GM19395 (cell line): Measurements from ENCODE around the gene FRS2.
A peak's percentile ranks its signal among the peaks of the same experiment; 100 is the strongest.

ENCODE experiments used
- ATAC-seq: cut with Tn5 transposase; IDR thresholded peaks from one replicate; pipeline ENCODE4 v1.9.1; 2021; ENCODE audit warnings: mild to moderate bottlenecking, moderate library complexity; ENCODE audit not compliant: unreplicated experiment

The FRS2 gene

GRCh38 chr12:69524331-69524630 is 54.1 kb downstream of the FRS2 start:
- ATAC-seq: no peak

DNA sequence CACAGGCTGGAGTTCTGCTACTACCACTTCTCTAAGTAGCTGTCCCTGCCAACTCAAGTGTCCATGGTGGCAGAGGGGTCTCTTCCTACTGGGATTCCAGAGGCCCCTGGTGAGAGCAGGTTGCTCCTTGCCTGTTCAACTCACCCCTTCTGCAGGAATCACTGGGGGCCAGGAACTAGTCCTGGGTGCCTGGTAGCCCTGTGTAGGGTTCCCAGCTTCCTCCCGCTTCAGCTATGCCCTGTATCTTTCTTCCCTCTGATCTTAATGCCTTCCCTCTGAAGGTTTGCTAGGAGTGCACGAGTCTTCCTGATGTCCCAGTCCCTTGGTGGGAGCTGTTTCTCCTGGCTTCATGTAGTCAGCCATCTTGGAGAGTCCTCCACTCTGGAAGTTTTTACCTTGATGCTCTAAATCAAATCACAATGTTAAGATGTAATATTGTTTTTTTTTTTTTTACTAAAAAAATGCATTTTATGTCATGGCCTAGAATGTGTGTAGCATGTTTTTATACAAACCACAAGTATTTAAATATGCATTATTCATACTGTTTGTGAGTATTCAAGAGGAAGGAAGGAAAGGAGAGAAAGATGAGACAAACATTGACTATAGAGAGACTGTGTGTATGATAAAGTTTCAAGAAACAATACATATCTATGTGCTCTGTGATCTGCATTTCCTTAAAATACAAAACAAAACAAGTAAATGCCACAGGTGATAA is 54.7 kb downstream of the FRS2 start:
- no peak for ATAC-seq

DNA sequence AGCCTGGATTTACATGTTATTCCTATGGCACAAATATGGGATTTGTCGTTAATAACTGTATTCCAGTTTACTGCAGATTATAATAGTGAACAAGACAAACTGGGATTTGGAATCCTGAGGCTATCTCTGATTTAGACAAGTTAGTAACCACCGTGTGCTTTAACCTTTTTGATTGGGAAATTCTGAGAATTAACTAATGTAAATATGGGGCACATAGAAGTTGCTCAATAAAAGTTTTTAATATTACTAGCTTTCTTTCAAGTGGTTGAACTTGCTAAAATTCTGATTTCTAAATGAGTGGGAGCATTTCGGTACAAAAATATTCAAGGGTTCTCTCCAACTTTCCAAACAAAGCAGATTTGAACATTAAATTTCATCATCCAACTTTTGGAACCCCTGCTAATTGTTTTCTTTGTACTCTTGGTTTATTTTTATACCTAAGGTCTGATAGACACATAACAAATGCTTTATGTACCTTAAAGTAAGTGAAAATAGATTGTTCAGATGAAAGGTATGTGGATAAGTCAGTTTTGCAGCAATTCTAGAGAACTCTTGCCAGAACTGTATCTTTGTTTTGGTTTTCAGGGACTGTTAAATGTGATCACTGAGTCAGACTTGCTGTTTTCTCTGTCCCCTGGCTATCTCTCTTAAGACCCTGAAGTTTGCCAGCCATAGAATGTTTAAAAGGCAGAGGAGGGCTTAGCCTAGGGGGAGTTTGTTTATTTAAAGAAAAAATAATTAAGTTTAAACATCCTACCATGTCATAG is 57.5 kb downstream of the FRS2 start:
- no peak for ATAC-seq

GRCh38 chr12:69529021-69529420 is 58.8 kb downstream of the FRS2 start:
- peak; percentile 62 for ATAC-seq

DNA sequence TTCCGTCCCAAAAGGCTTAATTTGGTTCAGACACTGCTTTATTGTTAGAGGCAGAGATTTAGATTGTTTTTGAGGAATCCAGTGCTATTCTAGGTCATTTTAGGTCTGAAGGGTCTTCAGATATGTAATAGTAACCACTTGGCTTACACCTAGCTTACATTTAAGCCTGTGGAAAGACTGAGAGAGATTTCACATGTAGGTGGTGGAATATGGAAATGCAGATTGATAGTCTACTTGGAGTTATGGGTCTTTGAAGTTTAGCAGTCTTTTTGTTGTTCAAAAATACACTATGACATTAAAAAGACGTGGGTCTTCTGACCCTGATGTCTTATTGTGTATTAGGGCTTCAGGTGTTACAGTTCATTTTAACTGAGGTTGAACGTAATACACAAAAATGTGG is 63.7 kb downstream of the FRS2 start:
- ATAC-seq: no peak

GRCh38 chr12:69534389-69534822 is 64.2 kb downstream of the FRS2 start:
- ATAC-seq: peak; percentile 75

- ATAC-seq: no peak
These were observed 70.8 kb downstream of the FRS2 start for GRCh38 chr12:69540987-69541386.

- ATAC-seq: no peak
These were observed 73.9 kb downstream of the FRS2 start for GRCh38 chr12:69544087-69544486.

- no peak for ATAC-seq
These were observed 74.9 kb downstream of the FRS2 start for GRCh38 chr12:69545081-69545480.

DNA sequence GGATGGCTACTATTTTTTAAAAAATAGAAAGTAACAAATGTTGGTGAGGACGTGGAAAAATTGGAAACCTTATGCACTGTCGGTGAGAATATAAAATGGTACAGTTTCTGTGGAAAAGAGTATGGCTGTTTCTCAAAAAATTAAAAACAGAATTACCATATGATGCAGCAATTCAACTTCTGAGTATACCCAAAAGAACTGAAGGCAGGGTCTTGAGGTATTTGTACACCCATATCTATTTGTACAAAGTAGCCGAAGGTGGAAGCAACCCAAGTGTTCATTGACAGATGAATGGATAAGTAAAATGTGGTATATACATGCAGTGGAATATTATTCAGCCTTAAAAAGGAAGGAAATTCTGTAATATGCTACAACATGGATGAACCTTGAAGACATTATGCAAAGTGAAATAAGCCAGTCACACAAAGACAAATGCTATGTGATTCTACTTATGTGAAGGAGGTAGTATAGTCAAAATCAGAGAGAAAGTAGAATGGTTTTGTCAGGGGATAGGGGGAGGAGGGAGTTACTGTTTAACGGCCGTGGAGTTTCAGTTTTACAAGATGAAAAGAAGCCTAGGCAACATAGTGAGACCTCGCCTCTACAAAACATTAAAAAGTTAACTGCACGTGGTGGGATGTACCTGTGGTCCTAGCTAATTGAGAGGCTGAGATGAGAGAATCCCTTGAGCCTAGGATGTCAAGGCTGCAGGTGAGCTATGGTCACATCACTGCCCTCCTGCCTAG is 76.7 kb downstream of the FRS2 start:
- peak; percentile 87 for ATAC-seq

GRCh38 chr12:69548687-69549086 is 78.5 kb downstream of the FRS2 start:
- no peak for ATAC-seq

DNA sequence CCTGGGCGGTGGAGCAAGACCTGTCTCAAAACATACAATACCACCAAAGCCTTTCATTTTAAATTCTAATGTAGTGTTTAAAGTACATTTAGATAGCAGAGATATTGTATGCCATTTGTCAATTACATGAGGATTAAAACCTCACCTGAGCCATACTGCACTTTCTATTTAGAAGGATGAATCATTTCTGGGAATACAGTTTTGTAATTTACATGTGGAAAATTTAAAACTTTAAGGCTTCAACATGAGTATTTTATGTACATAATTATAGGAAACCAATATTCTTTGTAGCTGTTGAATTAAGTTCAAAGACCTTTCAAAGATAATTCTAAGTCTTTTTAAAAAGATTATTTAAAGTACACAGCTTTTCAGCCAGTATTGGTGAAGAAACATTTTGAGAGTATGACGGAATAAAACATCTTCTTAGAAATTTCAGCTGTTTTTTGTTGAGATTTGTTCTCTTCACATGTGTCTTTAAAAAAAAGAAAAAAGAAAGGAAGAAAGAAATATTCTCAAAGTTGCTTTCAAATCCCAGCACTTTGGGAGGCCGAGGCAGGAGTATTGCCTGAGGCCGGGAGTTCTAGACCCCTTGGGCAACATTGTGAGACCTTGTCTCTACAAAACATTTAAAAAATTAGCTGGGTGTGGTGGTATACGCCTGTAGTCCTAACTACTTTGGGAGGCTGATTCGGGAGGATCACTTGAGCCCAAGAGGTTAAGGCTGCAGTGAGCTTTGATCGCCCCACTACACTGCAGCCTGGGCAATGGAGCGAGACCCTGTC is 80.6 kb downstream of the FRS2 start:
- ATAC-seq: no peak

DNA sequence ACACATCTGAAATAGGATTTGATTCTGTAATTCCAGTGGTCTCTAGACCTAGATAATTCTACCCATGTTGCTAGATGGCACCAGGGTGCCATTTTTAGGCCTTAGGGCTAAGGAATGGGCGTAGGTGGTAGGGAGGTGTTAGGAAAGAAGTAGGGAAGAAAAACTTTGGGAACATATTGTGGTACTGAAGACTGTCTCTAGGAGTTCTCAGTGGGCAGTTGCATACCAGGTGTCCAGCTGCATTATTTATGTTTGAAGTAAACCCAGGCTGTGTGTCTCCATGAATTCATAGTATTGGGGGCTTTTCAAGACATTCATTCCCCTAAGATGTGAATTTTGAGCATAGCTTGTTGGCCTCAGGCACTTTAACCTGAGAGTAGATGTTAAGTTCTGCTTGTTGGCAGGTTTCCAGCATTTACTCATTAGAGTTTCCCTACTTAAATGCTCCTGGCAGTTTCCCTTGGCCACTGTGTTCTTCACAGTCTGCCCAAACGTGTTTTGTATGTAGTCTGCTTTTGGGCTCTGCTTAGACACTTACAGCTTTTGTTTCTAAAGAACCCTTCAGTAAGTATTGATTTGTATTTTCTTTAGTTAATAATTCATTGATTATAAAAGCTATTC is 83.5 kb downstream of the FRS2 start:
- ATAC-seq: no peak

DNA sequence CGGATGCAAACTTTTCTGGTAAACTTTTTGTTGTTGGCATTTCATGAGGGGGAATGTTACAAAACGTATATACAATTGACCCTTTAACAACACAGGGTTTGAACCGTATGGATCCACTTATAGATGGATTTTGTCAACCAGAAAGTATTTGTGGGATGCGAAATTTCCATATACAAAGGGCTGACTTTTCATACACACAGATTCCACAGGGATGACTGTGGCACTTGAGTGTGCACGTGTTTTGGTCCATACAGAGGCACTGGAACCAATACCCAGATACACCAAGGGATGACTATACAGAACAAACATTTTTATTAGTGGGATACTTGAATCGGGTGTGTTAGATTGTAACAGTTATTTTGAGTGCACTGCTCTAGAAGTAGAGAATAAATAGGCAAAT is 85.3 kb downstream of the FRS2 start:
- ATAC-seq: no peak

DNA sequence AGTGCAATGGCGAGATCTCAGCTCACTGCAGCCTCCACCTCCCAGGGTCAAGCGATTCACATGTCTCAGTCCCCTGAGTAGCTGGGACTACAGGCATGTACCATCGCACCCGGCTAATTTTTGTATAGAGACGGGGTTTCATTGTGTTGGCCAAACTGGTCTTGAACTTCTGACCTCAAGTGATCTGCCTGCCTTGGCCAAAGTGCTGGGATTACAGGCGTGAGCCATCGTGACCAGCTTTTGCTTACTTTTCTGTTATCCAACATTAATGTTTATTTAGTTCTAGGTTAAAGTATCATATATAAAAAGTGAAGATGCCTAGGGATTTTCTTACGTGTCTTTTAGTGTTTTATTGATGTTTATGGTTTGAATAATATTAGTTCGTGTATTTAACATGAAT is 86.2 kb downstream of the FRS2 start:
- ATAC-seq: no peak

DNA sequence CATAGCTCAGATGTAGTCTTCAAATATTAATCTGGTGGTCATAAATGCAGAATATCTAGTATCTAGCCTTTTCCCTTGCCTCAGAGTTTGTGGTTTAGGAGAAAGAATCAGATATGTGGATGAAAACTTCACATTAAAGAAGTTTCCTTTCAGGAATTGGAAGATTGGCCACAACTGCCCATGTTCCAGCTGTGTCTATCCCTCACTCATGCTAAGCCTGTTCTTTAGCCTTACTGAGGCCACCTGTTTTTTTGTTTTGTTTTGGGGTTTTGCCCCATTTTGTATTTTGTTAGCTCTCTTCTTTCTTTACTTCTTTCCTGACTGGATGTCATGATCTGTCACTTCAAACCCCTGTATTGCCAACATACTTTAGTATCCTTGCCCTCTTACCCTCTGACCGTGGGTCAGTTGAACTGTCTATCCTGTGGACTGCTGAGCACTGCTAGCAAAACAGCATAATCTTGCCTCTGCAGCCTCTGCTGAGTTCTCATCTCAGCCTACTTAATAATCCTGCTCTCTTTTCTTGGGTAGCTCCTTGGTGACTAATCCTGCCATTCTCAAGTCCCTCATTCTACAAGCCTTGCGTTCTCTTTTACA is 93.1 kb downstream of the FRS2 start:
- ATAC-seq: no peak

DNA sequence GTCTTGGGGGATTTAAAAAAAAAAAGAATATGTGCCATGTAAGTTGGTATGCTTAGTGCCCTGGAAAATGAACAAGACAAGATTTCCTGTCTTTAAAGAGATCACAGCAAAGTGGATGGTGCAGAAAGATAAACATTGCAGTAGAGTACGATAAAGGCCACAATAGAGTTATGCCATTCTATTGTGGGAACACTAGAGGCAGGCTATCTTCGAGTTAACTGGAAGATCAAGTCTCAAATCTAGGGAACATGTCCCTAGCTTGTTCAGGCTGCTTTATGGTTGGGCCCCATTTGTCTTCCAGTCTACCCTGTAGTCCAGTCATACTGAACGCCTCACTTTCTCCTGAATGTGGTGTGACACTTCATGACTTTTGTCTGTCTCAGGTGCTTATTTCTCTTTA is 96.4 kb downstream of the FRS2 start:
- ATAC-seq: no peak

DNA sequence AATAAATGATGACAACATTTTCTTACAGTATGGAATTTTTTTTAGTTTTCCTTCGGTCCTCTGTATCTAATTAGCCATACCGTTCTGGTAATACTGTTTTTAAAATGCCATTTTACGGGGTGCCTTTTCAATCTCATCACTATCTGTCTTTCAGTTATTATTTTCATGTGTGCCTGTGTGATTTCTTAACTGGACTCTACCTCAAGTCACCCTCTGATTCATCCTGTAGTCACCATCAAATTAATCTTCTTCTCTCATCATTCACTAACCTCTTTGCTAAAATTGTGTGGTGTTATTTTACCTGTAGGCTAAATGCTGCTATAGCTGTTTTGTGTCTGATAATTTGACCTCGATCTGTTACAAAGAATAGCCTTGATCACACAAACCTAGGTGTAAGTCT is 99.0 kb downstream of the FRS2 start:
- ATAC-seq: no peak

- no peak for ATAC-seq
These were observed 99.9 kb downstream of the FRS2 start for GRCh38 chr12:69570000-69570516.
